HepG2 (cell line): ENCODE results near the gene NAA16. TPM values are rescaled to one million over a fixed set of nuclear protein-coding genes. Genes with fewer than 3 reads are reported as not detected.

ENCODE experiments used
- DR1 ChIP-seq: sonication (generic); formaldehyde crosslinking; IDR thresholded peaks from 2 replicates; pipeline ENCODE4 v1.8.0; 2021; ENCODE audit warnings: mild to moderate bottlenecking, missing genetic modification reagents, inconsistent platforms
- GTF3A ChIP-seq: sonication (generic); formaldehyde crosslinking; conservative IDR thresholded peaks from 2 replicates; pipeline ENCODE4 v1.4.0; 2020; ENCODE audit warnings: mild to moderate bottlenecking, missing genetic modification reagents
- KDM1A ChIP-seq: IDR thresholded peaks from 2 replicates; pipeline ENCODE4 v1.6.1; 2016; ENCODE audit warnings: missing compliant biosample characterization
- KLF6 ChIP-seq: IDR thresholded peaks from 2 replicates; pipeline ENCODE4 v1.8.0; 2016; ENCODE audit warnings: missing biosample characterization, missing genetic modification reagents
- PHF8 ChIP-seq: sonication (generic); formaldehyde crosslinking; IDR thresholded peaks from 2 replicates; pipeline ENCODE4 v1.5.0; 2020; ENCODE audit warnings: missing genetic modification reagents
- RFX3 ChIP-seq: IDR thresholded peaks from 2 replicates; pipeline ENCODE4 v1.6.1; 2016; ENCODE audit warnings: missing biosample characterization, missing genetic modification reagents
- SPEN ChIP-seq: sonication (generic); formaldehyde crosslinking; IDR thresholded peaks from 2 replicates; pipeline ENCODE4 v1.5.1; 2020; ENCODE audit warnings: low read depth, mild to moderate bottlenecking, missing genetic modification reagents
- ZNF329 ChIP-seq: sonication (generic); formaldehyde crosslinking; IDR thresholded peaks from 2 replicates; pipeline ENCODE4 v1.9.0; 2021; ENCODE audit warnings: low read depth, mild to moderate bottlenecking, missing genetic modification reagents
- ZNF572 ChIP-seq: sonication (generic); formaldehyde crosslinking; IDR thresholded peaks from 2 replicates; pipeline ENCODE4 v1.5.1; 2020; ENCODE audit warnings: mild to moderate bottlenecking, missing genetic modification reagents
- ZNF891 ChIP-seq: sonication (generic); formaldehyde crosslinking; IDR thresholded peaks from 2 replicates; pipeline ENCODE4 v1.5.0; 2020; ENCODE audit warnings: mild to moderate bottlenecking, missing genetic modification reagents
- polyA plus RNA-seq, 8 experiments: library from polyadenylated mRNA; depleted of rRNA in 3 of 8; stranded (reverse) in 7 of 8; unstranded in 1 of 8; fragments of >200 nt; fragmentation: Illumina TruSeq in 4 of 8; extraction: Trizol in 4 of 8; gene quantifications; 2 replicates each; pipeline versions ENCODE4 v1.2.1 to v1.2.3, GENCODE V29; 2011 to 2016; ENCODE audit warnings: low read depth in 4 of 8, missing spikeins in 1 of 8, mixed read lengths in 1 of 8; ENCODE audit not compliant: insufficient read depth in 1 of 8
- total RNA-seq, 5 experiments: library from RNA; depleted of rRNA; stranded (reverse); fragments of >200 nt; fragmentation: Illumina TruSeq; extraction: Trizol; gene quantifications; 2 replicates each; pipeline ENCODE4 v1.2.3, GENCODE V29; 2016; ENCODE audit warnings: low read depth in 1 of 5
- TF ChIP-seq, protein P1 (sequence below): sonication (generic); formaldehyde crosslinking; IDR thresholded peaks from 2 replicates; pipeline ENCODE4 v1.4.0; 2020; ENCODE audit warnings: missing genetic modification reagents, borderline replicate concordance
- TF ChIP-seq, protein P2 (sequence below): sonication (generic); formaldehyde crosslinking; IDR thresholded peaks from 2 replicates; pipeline ENCODE4 v1.9.0; 2022; ENCODE audit warnings: low read depth, missing genetic modification reagents
- TF ChIP-seq, protein P3 (sequence below): sonication (generic); formaldehyde crosslinking; IDR thresholded peaks from 2 replicates; pipeline ENCODE4 v1.5.1; 2020; ENCODE audit warnings: mild to moderate bottlenecking, missing genetic modification reagents, borderline replicate concordance
- TF ChIP-seq, protein P4 (sequence below), 2 experiments: fragments of 450-650 bp in 1 of 2; sonication (generic) in 1 of 2; formaldehyde crosslinking in 1 of 2; IDR thresholded peaks; 2 replicates each; pipeline versions ENCODE4 v1.6.1 to v1.8.0; 2016 to 2022; ENCODE audit warnings: antibody characterized with exemption in 1 of 2, mild to moderate bottlenecking in 1 of 2, missing genetic modification reagents in 1 of 2

NAA16 gene
- total and polyA plus RNA-seq, 2 of the 13 experiments (the other 11 are each of a cell fraction or from before 2014, with no cell fraction given): 9.2 to 15.1 TPM

DNA sequence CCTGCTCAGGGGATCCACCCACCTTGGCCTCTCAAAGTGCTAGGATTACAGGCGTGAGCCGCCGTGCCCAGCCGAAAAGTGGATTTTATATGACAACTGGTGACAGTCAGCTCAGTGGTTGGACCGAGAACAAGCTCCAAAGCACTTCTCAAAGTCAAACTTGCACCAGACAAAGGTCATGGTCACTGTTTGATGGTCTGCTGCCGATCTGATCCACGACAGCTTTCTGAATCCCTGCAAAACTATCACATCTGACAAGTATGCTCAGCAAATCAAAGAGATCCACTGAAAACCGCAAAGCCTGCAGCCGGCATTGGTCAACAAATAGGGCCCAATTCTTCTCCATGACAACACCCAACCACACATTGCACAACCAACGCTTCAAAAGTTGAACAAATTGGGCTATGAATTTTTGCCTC lies 21.6 kb upstream of the NAA16 start (continued):
- TF ChIP-seq, protein P1, sequence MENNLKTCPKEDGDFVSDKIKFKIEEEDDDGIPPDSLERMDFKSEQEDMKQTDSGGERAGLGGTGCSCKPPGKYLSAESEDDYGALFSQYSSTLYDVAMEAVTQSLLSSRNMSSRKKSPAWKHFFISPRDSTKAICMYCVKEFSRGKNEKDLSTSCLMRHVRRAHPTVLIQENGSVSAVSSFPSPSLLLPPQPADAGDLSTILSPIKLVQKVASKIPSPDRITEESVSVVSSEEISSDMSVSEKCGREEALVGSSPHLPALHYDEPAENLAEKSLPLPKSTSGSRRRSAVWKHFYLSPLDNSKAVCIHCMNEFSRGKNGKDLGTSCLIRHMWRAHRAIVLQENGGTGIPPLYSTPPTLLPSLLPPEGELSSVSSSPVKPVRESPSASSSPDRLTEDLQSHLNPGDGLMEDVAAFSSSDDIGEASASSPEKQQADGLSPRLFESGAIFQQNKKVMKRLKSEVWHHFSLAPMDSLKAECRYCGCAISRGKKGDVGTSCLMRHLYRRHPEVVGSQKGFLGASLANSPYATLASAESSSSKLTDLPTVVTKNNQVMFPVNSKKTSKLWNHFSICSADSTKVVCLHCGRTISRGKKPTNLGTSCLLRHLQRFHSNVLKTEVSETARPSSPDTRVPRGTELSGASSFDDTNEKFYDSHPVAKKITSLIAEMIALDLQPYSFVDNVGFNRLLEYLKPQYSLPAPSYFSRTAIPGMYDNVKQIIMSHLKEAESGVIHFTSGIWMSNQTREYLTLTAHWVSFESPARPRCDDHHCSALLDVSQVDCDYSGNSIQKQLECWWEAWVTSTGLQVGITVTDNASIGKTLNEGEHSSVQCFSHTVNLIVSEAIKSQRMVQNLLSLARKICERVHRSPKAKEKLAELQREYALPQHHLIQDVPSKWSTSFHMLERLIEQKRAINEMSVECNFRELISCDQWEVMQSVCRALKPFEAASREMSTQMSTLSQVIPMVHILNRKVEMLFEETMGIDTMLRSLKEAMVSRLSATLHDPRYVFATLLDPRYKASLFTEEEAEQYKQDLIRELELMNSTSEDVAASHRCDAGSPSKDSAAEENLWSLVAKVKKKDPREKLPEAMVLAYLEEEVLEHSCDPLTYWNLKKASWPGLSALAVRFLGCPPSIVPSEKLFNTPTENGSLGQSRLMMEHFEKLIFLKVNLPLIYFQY (CRISPR knock-in tag): no peak
- TF ChIP-seq ZNF329 (CRISPR knock-in tag) (no peak), RFX3 (peak; percentile 79), DR1 (CRISPR knock-in tag) (no peak), GTF3A (CRISPR knock-in tag) (no peak), ZNF891 (CRISPR knock-in tag) (no peak), PHF8 (CRISPR knock-in tag) (no peak), ZNF572 (CRISPR knock-in tag) (no peak), KDM1A (peak; percentile 96), KLF6 (CRISPR knock-in tag) (no peak), SPEN (CRISPR knock-in tag) (0 out of 2 replicates have a peak, but pooled peaks have one; percentile 24)
- TF ChIP-seq, protein P2, sequence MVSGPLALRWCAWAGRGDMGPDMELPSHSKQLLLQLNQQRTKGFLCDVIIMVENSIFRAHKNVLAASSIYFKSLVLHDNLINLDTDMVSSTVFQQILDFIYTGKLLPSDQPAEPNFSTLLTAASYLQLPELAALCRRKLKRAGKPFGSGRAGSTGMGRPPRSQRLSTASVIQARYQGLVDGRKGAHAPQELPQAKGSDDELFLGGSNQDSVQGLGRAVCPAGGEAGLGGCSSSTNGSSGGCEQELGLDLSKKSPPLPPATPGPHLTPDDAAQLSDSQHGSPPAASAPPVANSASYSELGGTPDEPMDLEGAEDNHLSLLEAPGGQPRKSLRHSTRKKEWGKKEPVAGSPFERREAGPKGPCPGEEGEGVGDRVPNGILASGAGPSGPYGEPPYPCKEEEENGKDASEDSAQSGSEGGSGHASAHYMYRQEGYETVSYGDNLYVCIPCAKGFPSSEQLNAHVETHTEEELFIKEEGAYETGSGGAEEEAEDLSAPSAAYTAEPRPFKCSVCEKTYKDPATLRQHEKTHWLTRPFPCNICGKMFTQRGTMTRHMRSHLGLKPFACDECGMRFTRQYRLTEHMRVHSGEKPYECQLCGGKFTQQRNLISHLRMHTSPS (CRISPR knock-in tag): no peak
- TF ChIP-seq, protein P3, sequence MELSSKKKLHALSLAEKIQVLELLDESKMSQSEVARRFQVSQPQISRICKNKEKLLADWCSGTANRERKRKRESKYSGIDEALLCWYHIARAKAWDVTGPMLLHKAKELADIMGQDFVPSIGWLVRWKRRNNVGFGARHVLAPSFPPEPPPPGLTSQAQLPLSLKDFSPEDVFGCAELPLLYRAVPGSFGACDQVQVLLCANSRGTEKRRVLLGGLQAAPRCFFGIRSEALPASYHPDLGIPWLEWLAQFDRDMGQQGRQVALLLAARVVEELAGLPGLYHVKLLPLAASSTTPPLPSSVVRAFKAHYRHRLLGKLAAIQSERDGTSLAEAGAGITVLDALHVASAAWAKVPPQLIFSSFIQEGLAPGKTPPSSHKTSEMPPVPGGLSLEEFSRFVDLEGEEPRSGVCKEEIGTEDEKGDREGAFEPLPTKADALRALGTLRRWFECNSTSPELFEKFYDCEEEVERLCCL (CRISPR knock-in tag): no peak
- TF ChIP-seq, protein P4, sequence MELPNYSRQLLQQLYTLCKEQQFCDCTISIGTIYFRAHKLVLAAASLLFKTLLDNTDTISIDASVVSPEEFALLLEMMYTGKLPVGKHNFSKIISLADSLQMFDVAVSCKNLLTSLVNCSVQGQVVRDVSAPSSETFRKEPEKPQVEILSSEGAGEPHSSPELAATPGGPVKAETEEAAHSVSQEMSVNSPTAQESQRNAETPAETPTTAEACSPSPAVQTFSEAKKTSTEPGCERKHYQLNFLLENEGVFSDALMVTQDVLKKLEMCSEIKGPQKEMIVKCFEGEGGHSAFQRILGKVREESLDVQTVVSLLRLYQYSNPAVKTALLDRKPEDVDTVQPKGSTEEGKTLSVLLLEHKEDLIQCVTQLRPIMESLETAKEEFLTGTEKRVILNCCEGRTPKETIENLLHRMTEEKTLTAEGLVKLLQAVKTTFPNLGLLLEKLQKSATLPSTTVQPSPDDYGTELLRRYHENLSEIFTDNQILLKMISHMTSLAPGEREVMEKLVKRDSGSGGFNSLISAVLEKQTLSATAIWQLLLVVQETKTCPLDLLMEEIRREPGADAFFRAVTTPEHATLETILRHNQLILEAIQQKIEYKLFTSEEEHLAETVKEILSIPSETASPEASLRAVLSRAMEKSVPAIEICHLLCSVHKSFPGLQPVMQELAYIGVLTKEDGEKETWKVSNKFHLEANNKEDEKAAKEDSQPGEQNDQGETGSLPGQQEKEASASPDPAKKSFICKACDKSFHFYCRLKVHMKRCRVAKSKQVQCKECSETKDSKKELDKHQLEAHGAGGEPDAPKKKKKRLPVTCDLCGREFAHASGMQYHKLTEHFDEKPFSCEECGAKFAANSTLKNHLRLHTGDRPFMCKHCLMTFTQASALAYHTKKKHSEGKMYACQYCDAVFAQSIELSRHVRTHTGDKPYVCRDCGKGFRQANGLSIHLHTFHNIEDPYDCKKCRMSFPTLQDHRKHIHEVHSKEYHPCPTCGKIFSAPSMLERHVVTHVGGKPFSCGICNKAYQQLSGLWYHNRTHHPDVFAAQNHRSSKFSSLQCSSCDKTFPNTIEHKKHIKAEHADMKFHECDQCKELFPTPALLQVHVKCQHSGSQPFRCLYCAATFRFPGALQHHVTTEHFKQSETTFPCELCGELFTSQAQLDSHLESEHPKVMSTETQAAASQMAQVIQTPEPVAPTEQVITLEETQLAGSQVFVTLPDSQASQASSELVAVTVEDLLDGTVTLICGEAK (IDR thresholded peaks at IDR 0.05): no peak
- TF ChIP-seq, protein P4 (CRISPR knock-in tag; IDR thresholded peaks at IDR 0.05): no peak
